Upper lobe of left lung (tissue), 4 donors: Measurements from ENCODE around the gene TMA7B.

Experiments
- CTCF ChIP-seq, 6 experiments: fragments of 450-650 bp in 4 of 6; fragments of 200-600 bp in 2 of 6; sonication (generic) in 2 of 6; IDR thresholded peaks; one replicate each; pipeline ENCODE4 v1.5.1; 2016 to 2019; ENCODE audit warnings: antibody characterized with exemption in 6 of 6
- EP300 ChIP-seq, 4 donors: sonication (generic); formaldehyde crosslinking; IDR thresholded peaks; one replicate each; pipeline ENCODE4 v1.5.1; 2017; ENCODE audit warnings: antibody characterized with exemption in 4 of 4, control low read depth in 2 of 4
- POLR2A ChIP-seq, 4 donors: fragments of 450-650 bp; IDR thresholded peaks; one replicate each; pipeline ENCODE4 v1.5.1; 2016 to 2017; ENCODE audit warnings: antibody characterized with exemption in 4 of 4, mild to moderate bottlenecking in 2 of 4
- POLR2AphosphoS5 ChIP-seq, 2 donors: sonication (generic); formaldehyde crosslinking; IDR thresholded peaks; one replicate each; pipeline ENCODE4 v1.5.1; 2017; ENCODE audit warnings: antibody characterized with exemption in 2 of 2

- TF ChIP-seq CTCF (IDR thresholded peaks at IDR 0.05): no peak
- TF ChIP-seq EP300 (IDR thresholded peaks at IDR 0.05): no peak
- TF ChIP-seq POLR2AphosphoS5 (IDR thresholded peaks at IDR 0.05): no peak
- no peak for TF ChIP-seq POLR2A (IDR thresholded peaks at IDR 0.05)
Measured at GRCh38 chr22:39972641-39973040, 12.4 kb downstream of the TMA7B start.
